GM10266 (cell line): ENCODE measurements around the gene EEIG1.

Source experiments
- DNase-seq: peaks from one replicate; pipeline ENCODE4 v3.0.0; 2012; ENCODE audit errors: extremely low spot score
- CTCF ChIP-seq: IDR thresholded peaks from 2 replicates; pipeline ENCODE4 v1.5.1; 2012; ENCODE audit warnings: mild to moderate bottlenecking, low read depth; ENCODE audit not compliant: control insufficient read depth, insufficient read depth; ENCODE audit errors: missing control alignments

The EEIG1 gene

GRCh38 chr9:128022886-128023285 lies 42.1 kb upstream of the EEIG1 start:
- TF ChIP-seq CTCF = no peak
- no peak for DNase-seq

DNA sequence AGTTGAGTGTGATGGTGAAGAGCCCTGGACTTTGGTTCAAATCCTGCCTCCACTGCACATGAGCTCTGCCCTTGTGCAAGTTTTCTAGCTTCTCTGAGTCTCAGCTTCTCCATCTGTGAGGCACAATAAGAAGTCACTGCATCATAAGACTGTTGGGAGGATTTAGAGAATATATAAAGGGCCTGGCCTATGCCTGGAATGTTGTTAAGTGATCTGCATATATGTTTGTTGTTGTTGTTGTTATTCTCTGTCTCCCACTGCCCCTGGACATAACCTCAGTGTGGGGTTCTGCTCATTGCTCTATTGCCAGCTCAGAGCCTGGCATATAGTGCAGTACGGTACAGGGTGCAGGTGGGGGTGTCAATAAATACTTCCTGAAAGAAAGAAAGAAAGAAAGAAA lies 40.3 kb upstream of the EEIG1 start:
- DNase-seq = no peak
- no peak for TF ChIP-seq CTCF

DNA sequence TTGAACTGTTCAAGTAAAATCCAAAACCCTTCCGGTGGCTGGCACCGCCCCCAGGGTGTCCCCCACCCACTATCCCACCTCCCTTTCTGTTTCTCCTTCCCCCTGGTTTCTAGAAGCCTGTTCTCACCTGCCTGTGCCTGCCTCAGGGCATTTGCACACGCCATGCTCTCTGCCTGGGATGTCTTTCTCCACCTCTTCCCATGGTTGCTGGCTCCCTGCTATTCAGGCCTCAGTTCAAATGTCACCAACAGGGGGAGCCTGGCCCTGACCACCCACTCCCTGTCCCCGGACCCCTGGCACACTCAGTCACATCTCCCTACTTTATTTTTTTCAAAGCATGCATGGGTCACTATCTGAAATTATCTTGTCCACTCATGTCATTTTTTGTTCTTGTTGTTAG lies 39.9 kb upstream of the EEIG1 start:
- TF ChIP-seq CTCF = peak; percentile 16
- DNase-seq = no peak

DNA sequence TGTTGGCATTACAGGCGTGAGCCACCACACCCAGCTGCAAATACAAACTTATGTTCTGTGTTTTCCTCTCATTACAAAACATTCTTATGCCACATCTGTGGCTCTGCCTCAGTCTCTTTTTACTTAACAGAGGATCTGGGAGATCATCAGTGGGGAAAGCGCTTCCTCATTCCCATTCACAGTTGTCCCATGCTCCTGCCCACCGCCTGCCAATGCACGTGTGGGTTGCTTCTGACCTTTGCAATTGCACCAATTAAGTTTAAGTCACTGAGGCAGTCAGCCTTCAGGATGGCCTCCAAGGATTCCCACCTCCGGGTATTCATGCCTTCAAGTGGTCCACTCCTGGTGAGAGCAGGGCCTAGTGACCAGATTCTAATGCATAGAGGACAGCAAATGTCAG lies 34.9 kb upstream of the EEIG1 start:
- TF ChIP-seq CTCF = no peak
- no peak for DNase-seq

GRCh38 chr9:128011071-128011817 lies 30.5 kb upstream of the EEIG1 start:
- DNase-seq = no peak
- TF ChIP-seq CTCF = no peak

GRCh38 chr9:128009639-128010038 lies 28.9 kb upstream of the EEIG1 start:
- DNase-seq = no peak
- no peak for TF ChIP-seq CTCF

- DNase-seq = no peak
- no peak for TF ChIP-seq CTCF
These were observed 27.4 kb upstream of the EEIG1 start for GRCh38 chr9:128008171-128008570.
